HG02678 (cell line): Measurements from ENCODE around the gene SLC15A3.
"Not testable (repeated sequence)": the region's sequence is repeated elsewhere in the genome, so short reads cannot be mapped to it uniquely, and the experiment has no call there.

Source experiments
- ATAC-seq: cut with Tn5 transposase; IDR thresholded peaks from one replicate; pipeline ENCODE4 v1.9.1; 2021; ENCODE audit warnings: mild to moderate bottlenecking, moderate library complexity; ENCODE audit not compliant: unreplicated experiment

The SLC15A3 gene

GRCh38 chr11:60977224-60977623, 25.2 kb upstream of the SLC15A3 start:
- ATAC-seq: no peak

GRCh38 chr11:60974726-60975125, 22.8 kb upstream of the SLC15A3 start:
- ATAC-seq: no peak

DNA sequence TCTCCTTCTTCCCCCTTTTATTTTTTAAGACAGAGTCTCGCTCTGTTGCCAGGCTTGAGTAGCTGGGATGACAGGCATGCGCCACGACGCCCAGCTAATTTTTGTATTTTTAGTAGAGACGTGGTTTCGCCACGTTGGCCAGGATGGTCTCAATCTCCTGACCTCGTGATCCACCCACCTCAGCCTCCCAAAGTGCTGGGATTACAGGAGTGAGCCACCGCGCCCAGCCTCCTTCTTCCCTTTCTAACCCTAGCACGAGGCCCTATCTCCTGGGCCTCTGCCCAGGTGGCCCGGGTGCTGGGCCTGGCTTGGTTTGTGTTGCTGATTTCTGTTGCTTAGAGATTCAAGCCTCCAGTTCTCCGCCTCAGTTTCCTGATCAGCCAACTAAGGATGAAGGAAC, 22.3 kb upstream of the SLC15A3 start:
- not testable (repeated sequence) for ATAC-seq

GRCh38 chr11:60973699-60974098, 21.7 kb upstream of the SLC15A3 start:
- ATAC-seq: no peak

GRCh38 chr11:60972182-60973030, 20.4 kb upstream of the SLC15A3 start:
- no peak for ATAC-seq

GRCh38 chr11:60971520-60971919, 19.5 kb upstream of the SLC15A3 start, which contains the start of gene CD6:
Gene CD6 (plus strand): TSS chr11:60971680. CDS start chr11:60971866, 186 bp downstream.
- ATAC-seq: no peak

GRCh38 chr11:60970890-60971289, 18.9 kb upstream of the SLC15A3 start:
- no peak for ATAC-seq

DNA sequence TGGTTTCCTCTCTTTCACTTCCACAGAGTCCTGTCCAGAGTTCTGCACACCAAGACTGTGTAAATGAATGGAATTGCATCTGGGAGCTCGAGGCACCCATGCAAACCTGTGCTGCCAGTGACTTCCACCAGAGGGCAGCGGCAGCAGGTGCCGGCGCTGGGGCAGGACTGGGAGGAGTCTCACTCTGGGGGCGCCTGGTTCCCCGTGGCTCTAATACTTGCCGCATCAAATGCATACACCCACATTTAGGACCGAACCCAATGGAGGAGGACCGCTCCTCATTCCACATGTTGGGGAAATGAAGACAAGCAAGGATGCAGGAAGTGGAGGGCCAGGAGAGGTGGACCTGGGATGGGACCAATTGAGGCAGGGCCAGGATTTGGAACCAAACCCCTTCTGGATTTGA, 18.4 kb upstream of the SLC15A3 start:
- ATAC-seq: no peak

DNA sequence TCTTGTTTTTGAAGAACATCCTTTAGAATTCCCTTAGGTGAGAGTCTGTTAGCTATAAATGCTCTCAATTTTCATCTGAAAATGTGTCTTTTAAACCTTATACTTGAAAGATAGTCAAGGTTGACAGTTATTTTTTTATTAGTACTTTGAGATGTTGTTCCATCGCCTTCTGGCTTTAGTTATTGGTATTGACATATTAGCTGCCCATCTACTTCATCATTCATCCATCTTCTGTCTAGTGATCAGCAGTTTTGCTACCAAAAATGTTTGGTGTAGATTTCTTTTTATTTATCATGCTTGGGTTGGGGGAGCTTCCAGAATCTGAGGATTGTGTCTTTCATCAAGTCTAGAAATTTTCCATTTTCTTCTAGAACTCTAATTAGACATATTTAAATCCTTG, 16.2 kb upstream of the SLC15A3 start:
- ATAC-seq: no peak

GRCh38 chr11:60966890-60967289, 14.9 kb upstream of the SLC15A3 start:
- no peak for ATAC-seq

DNA sequence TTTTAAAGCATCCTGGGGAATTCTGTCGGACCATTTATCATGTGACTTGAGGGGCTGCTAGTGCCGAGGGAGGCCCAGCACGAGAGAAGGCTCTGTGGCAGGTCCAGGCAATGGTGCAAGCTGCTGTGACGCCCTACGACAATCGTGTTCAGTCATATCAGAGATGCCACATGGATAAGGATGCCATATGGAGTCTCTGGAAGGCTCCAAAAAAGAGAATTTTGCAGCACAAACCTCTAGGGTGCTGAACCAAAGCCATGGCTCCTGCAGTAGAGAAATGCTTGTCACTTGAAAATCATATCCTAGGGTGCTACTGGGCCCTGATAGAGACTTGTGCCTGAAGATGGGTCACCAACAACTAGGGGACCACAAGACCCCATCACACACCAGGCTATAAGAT, 12.8 kb upstream of the SLC15A3 start:
- ATAC-seq: no peak

GRCh38 chr11:60960405-60960804, 8.4 kb upstream of the SLC15A3 start:
- ATAC-seq: no peak

DNA sequence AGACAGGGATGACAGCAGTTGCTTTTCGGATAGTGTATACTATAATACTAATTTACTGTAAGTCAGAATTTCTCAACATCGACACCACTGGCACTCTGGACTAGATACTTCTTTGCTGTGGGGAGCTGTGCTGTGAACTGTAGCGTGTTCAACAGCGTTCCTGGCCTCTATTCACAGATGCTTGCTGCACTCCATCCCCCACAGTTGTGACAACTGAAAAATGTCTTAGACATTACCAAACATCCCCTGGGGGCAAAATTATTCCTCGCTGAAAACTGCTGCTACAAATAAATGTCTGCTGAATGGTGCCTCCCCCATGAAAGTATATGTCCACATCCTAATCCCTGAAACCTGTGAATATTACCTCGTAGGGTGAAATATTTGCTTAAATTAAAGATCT, 7.5 kb upstream of the SLC15A3 start:
- ATAC-seq: no peak

DNA sequence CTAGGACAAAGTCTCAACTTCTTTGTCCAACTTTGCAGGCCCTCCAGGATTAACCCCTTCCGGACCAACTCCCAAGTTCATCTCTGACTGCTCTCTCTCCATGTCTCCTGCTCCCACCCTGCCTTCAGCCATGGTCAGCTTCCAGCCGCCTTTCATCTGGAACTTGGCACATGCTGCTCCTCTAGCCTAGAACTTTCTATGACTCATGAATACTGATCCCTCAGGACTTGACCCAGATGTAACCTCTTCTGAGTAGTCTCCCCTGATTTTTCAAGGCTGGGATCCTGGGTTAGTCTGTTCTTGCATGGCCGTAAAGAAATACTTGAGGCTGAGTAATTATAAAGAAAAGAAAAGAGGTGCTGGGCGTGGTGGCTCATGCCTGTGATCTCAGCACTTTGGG, 5.2 kb upstream of the SLC15A3 start:
- no peak for ATAC-seq

- no peak for ATAC-seq
Measured at GRCh38 chr11:60955571-60955970, 3.6 kb upstream of the SLC15A3 start.

DNA sequence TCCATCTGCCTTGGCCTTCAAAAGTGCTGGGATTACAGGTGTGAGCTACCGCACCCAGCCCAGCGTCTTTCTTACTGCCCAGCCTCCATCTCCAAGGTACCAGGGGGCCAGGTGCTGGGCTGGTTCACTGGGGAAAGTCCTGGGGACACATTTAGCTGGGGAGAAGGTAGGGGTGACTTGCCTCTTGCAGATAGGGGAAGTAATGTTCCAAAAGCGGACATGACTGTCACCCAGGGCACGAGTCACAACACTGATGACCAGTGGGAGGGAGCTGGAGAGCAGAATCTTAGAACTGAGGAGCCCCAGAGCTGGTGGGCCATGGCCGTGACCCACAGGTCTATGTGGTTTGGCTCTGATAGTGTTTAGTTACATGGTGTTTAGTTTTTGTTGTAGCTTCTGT, 2.4 kb upstream of the SLC15A3 start:
- no peak for ATAC-seq

- ATAC-seq: no peak
Measured at GRCh38 chr11:60953781-60954180, 1.8 kb upstream of the SLC15A3 start.

- no peak for ATAC-seq
Measured at GRCh38 chr11:60952742-60953170, 780 bp upstream of the SLC15A3 start.

GRCh38 chr11:60951606-60951903, 421 bp downstream of the SLC15A3 start:
- ATAC-seq: no peak

- no peak for ATAC-seq
Measured at GRCh38 chr11:60950933-60951605, 907 bp downstream of the SLC15A3 start.

DNA sequence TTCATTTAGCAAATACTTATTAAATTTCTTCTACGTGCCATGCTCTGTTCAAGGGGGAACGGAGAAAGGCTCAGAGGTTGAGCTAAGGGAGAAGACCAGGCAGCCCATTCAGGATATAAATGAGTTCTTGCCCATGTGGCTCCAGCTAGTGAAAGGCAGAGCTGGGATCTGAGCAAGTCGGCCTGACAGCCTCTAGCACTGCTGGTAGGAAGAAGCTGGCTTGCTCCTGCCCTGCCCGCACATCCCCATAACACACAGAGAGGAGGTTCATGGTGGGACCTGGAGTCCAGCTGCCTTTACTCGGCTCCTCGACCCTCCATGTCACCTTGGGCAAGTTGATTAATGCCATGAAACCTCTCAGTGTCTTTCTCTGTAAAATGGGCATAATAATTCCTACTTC, 2.0 kb downstream of the SLC15A3 start:
- no peak for ATAC-seq

GRCh38 chr11:60948250-60948649, 3.7 kb downstream of the SLC15A3 start:
- ATAC-seq: no peak
